B cell (primary cell): ENCODE results near the gene FXYD1. TPM values are rescaled to one million over a fixed set of nuclear protein-coding genes. Genes with fewer than 3 reads are reported as not detected.

Source experiments
- ATAC-seq: fragments of 200-7000 bp; cut with Tn5 transposase; one replicate; pipeline ENCODE4 v1.10.0; 2021; ENCODE audit warnings: low read depth, mild to moderate bottlenecking, moderate number of reproducible peaks, moderate library complexity
- CTCF ChIA-PET: fragments of 350-600 bp; sonication (Branson Sonifier 250); formaldehyde crosslinking; loops from one replicate; lab custom pipeline; 2021; ENCODE audit warnings: antibody characterized with exemption, inconsistent platforms; lab: Charles Lee
- POLR2A ChIA-PET: fragments of 350-600 bp; sonication (Branson Sonifier 250); formaldehyde crosslinking; loops from one replicate; lab custom pipeline; 2021; ENCODE audit warnings: antibody characterized with exemption; lab: Charles Lee
- DNase-seq: peaks from one replicate; pipeline ENCODE4 v3.0.0; 2013
- H2AFZ ChIP-seq: 2 replicates; pipeline ENCODE4 v1.6.1; 2012; ENCODE audit warnings: mild to moderate bottlenecking, low read depth, low read length; ENCODE audit not compliant: insufficient read depth, poor library complexity, severe bottlenecking
- H3K27ac ChIP-seq, 2 donors: 1 replicate in 1 of 2; 2 replicates in 1 of 2; pipeline ENCODE4 v1.5.1; 2012 to 2013; ENCODE audit warnings: low read length in 2 of 2, mild to moderate bottlenecking in 2 of 2, moderate library complexity in 1 of 2
- H3K27me3 ChIP-seq, 4 experiments: fragments of 200-600 bp in 1 of 4; sonication (generic) in 1 of 4; replicated peaks in 1 of 4; 1 replicate in 2 of 4; 2 replicates in 2 of 4; pipeline versions ENCODE4 v1.6.1 to v1.7.0; 2013 to 2016; ENCODE audit warnings: low read length in 3 of 4, mild to moderate bottlenecking in 2 of 4, mixed read lengths in 1 of 4, moderate library complexity in 1 of 4; ENCODE audit not compliant: insufficient read depth in 4 of 4, control insufficient read depth in 3 of 4; ENCODE audit errors: control extremely low read depth in 1 of 4
- H3K36me3 ChIP-seq, 2 experiments: replicated peaks in 1 of 2; 1 replicate in 1 of 2; 2 replicates in 1 of 2; pipeline versions ENCODE4 v1.6.1 to v1.7.1; 2013; ENCODE audit warnings: low read length in 1 of 2; ENCODE audit not compliant: insufficient read depth in 2 of 2, control insufficient read depth in 1 of 2; ENCODE audit errors: control extremely low read depth in 1 of 2, extremely low read depth in 1 of 2
- H3K4me1 ChIP-seq, 2 donors: fragments of 200-600 bp in 1 of 2; sonication (generic) in 1 of 2; 1 replicate in 1 of 2; 2 replicates in 1 of 2; pipeline versions ENCODE4 v1.5.1 to v1.6.1; 2013 to 2017; ENCODE audit warnings: low read length in 2 of 2; ENCODE audit not compliant: control insufficient read depth in 2 of 2, insufficient read depth in 2 of 2
- H3K4me2 ChIP-seq: replicated peaks from 2 replicates; pipeline ENCODE3; 2012; ENCODE audit warnings: mild to moderate bottlenecking, low read depth, low read length; ENCODE audit not compliant: poor library complexity, severe bottlenecking
- H3K4me3 ChIP-seq, 5 experiments: fragments of 200-600 bp in 1 of 5; sonication (generic) in 1 of 5; 1 replicate in 3 of 5; 2 replicates in 2 of 5; pipeline versions ENCODE4 v1.5.1 to v1.7.0; 2011 to 2016; ENCODE audit warnings: low read length in 4 of 5, mild to moderate bottlenecking in 4 of 5, low read depth in 2 of 5, control low read depth in 1 of 5, moderate library complexity in 1 of 5; ENCODE audit not compliant: insufficient read depth in 1 of 5; ENCODE audit errors: control extremely low read depth in 1 of 5, extremely low read depth in 1 of 5
- H3K79me2 ChIP-seq: fragments of 200-600 bp; sonication (generic); one replicate; pipeline ENCODE4 v1.6.0; 2016; ENCODE audit warnings: low read length; ENCODE audit not compliant: control insufficient read depth, insufficient read depth
- H3K9ac ChIP-seq: fragments of 200-600 bp; sonication (generic); 2 replicates; pipeline ENCODE4 v1.6.1; 2017; ENCODE audit warnings: mild to moderate bottlenecking, low read length, moderate library complexity
- H3K9me3 ChIP-seq, 3 donors: one replicate each; pipeline versions ENCODE4 v1.6.1 to v1.7.1; 2013; ENCODE audit warnings: low read length in 2 of 3; ENCODE audit not compliant: control insufficient read depth in 2 of 3, insufficient read depth in 1 of 3; ENCODE audit errors: control extremely low read depth in 1 of 3
- H4K20me1 ChIP-seq: 2 replicates; pipeline ENCODE4 v1.6.0; 2012; ENCODE audit warnings: mild to moderate bottlenecking, low read length; ENCODE audit not compliant: insufficient read depth, control insufficient read depth, poor library complexity, severe bottlenecking
- H3K27ac Mint-ChIP-seq: one replicate; pipeline ENCODE4 v1.8.0; 2021; ENCODE audit warnings: mixed read lengths
- H3K27me3 Mint-ChIP-seq: one replicate; pipeline ENCODE4 v1.8.0; 2021; ENCODE audit warnings: mixed read lengths
- H3K4me1 Mint-ChIP-seq: one replicate; pipeline ENCODE4 v1.8.0; 2021; ENCODE audit warnings: mixed read lengths
- H3K4me3 Mint-ChIP-seq: one replicate; pipeline ENCODE4 v1.8.0; 2021; ENCODE audit warnings: mixed read lengths
- H3K9me3 Mint-ChIP-seq: one replicate; pipeline ENCODE4 v1.8.0; 2022; ENCODE audit warnings: mixed read lengths; ENCODE audit not compliant: insufficient read depth
- CTCF ChIP-seq: fragments of 200-600 bp; IDR thresholded peaks from one replicate; pipeline ENCODE4 v1.8.0; 2022; ENCODE audit warnings: antibody characterized with exemption, mild to moderate bottlenecking
- EZH2 ChIP-seq: IDR thresholded peaks from 2 replicates; pipeline ENCODE4 v1.6.1; 2012; ENCODE audit warnings: borderline replicate concordance, low read depth, mild to moderate bottlenecking, moderate library complexity, low read length; ENCODE audit not compliant: insufficient read depth, poor library complexity, severe bottlenecking
- WGBS: methylation state at CpG from one replicate; pipeline ENCODE4 v1.1.5; 2013; ENCODE audit warnings: missing lambda C conversion rate; ENCODE audit not compliant: insufficient coverage; 5-methylcytosine and 5-hydroxymethylcytosine counted together
- intact Hi-C: fragments of 100-400 bp; cut with micrococcal nuclease; formaldehyde crosslinking; loops from one replicate; pipeline ENCODE4 v1.10.0; 2022
- polyA plus RNA-seq: library from polyadenylated mRNA; depleted of rRNA; stranded (reverse); fragments of >200 nt; gene quantifications from 2 replicates; pipeline ENCODE4 v1.2.3, GENCODE V29; 2012
- total RNA-seq, 2 donors: library from RNA; stranded (reverse); fragments of 120-200 nt in 1 of 2; gene quantifications; 1 replicate in 1 of 2; 2 replicates in 1 of 2; pipeline versions ENCODE4 v1.2.3 to v1.2.4, GENCODE V29; 2013 to 2022

Gene FXYD1
- total and polyA plus RNA-seq, 2 donors (not counting 1 experiment from before 2014, with no cell fraction given): 3.1 to 4.7 TPM

- peaks cover 0 to 28% of the 10 kb centered on the region in 2 donors for H3K4me1 ChIP-seq
- no peak overlapping the region for H3K4me3 ChIP-seq
- peaks cover 21% of the 10 kb centered on the region for H3K4me1 Mint-ChIP-seq
- DNase-seq (peak; percentile 79), ATAC-seq (peak; percentile 93)
- H3K9me3 Mint-ChIP-seq: peaks cover 3% of the 10 kb centered on the region
- no peak overlapping the region for H3K4me3 Mint-ChIP-seq
- H3K9me3 ChIP-seq: peaks cover 0 to 3% (median 0%) of the 10 kb centered on the region in 3 donors
- POLR2A ChIA-PET: interaction anchor here (1.1 kb wide), 1 partner anchor 11 kb away, joined by 3 read pairs; no protein-coding TSS in a partner anchor
- H3K9ac ChIP-seq: no peak overlapping the region
- no peak overlapping the region for H3K27ac ChIP-seq
- intact Hi-C loops: loop anchor here (1.0 kb wide), 3 partner anchors 11 to 68 kb away; no protein-coding TSS in a partner anchor
- H3K36me3 ChIP-seq: no peaks in the 10 kb centered on the region
- H3K4me2 ChIP-seq: no peak overlapping the region
- TF ChIP-seq EZH2 (no peak), CTCF (peak; percentile 82)
- CTCF ChIA-PET: interaction anchor here (0.7 to 5.9 kb wide), 22 partner anchors 11 to 360 kb away, joined by 3 to 65 read pairs (median 6); partner anchors contain the start of genes FXYD3 and FXYD5
- peaks cover 5% of the 10 kb centered on the region for H3K27me3 Mint-ChIP-seq
- WGBS: no CpG with 5 or more reads among the region's 7 CpGs
- no peak overlapping the region for H2AFZ ChIP-seq
- H3K27me3 ChIP-seq: peaks cover 0 to 2% (median 0%) of the 10 kb centered on the region in 4 experiments
- H3K27ac Mint-ChIP-seq: peak overlapping the region; percentile 75
- no peaks in the 10 kb centered on the region for H4K20me1 ChIP-seq
- no peaks in the 10 kb centered on the region for H3K79me2 ChIP-seq
Measured at GRCh38 chr19:35135389-35135909, 3.2 kb upstream of the FXYD1 start.

- Histone ChIP-seq H3K79me2 (no peaks in the 10 kb centered on the region), H3K27me3 (peaks cover 0 to 2% (median 0%) of the 10 kb centered on the region in 4 experiments), H3K27ac (no peak overlapping the region), H3K4me3 (no peak overlapping the region), H3K9ac (no peak overlapping the region), H4K20me1 (no peaks in the 10 kb centered on the region), H2AFZ (no peak overlapping the region), H3K4me2 (no peak overlapping the region), H3K4me1 (peaks cover 4 to 34% of the 10 kb centered on the region in 2 donors), H3K36me3 (no peaks in the 10 kb centered on the region), H3K9me3 (peaks cover 0 to 3% (median 0%) of the 10 kb centered on the region in 3 donors)
- TF ChIP-seq CTCF (no peak), EZH2 (no peak)
- POLR2A ChIA-PET: interaction anchor here (1.0 to 1.1 kb wide), 2 partner anchors 12 to 133 kb away, joined by 3 read pairs; no protein-coding TSS in a partner anchor
- DNase-seq: no peak
- ATAC-seq: no peak
- Mint-ChIP-seq H3K27me3 (peaks cover 12% of the 10 kb centered on the region), H3K4me3 (no peak overlapping the region), H3K27ac (peak overlapping the region; percentile 3), H3K4me1 (peaks cover 27% of the 10 kb centered on the region), H3K9me3 (peaks cover 3% of the 10 kb centered on the region)
- 94% methylated on average over 10 of the region's 11 CpGs for WGBS
- intact Hi-C loops: no loop called here
- CTCF ChIA-PET: interaction anchor here (0.7 to 5.9 kb wide), 21 partner anchors 11 to 359 kb away, joined by 3 to 65 read pairs (median 6); partner anchors contain the start of genes FXYD3, FXYD5 and USF2
Measured at GRCh38 chr19:35136231-35136630, 2.4 kb upstream of the FXYD1 start.
